ENCODE data around the gene NRXN3. TPM values are rescaled to one million over a fixed set of nuclear protein-coding genes. Genes with fewer than 3 reads are reported as not detected.

Gene NRXN3
- total and polyA plus RNA-seq, 4 donors = 0.07 to 1.2 (median 0.23) TPM

- Histone ChIP-seq H3K36me3 (ENCODE audit: control insufficient read depth in 4 of 4, insufficient read depth in 3 of 4, low read depth in 1 of 4, low read length in 3 of 4) (no peaks in the 10 kb centered on the region), H3K9ac (ENCODE audit: low read depth in 1 of 2, low read length in 2 of 2) (no peak overlapping the region), H3K4me1 (ENCODE audit: control insufficient read depth in 4 of 4, insufficient read depth in 4 of 4, low read length in 3 of 4) (no peaks in the 10 kb centered on the region), H3K27me3 (ENCODE audit: control insufficient read depth in 4 of 4, insufficient read depth in 4 of 4, low read length in 3 of 4) (no peaks in the 10 kb centered on the region), H3K9me3 (ENCODE audit: control insufficient read depth in 4 of 4, low read length in 3 of 4) (peaks cover 0 to 2% (median 0%) of the 10 kb centered on the region in 4 donors), H3K4me3 (ENCODE audit: low read depth in 1 of 3, low read length in 3 of 3) (no peak overlapping the region), H3K27ac (ENCODE audit: low read depth in 1 of 2, low read length in 2 of 2) (no peak overlapping the region)
- TF ChIP-seq YY1 (IDR thresholded peaks at IDR 0.05) (no peak), MAX (IDR thresholded peaks at IDR 0.05) (no peak), FOXA2 (IDR thresholded peaks at IDR 0.05) (no peak), RXRA (IDR thresholded peaks at IDR 0.05) (no peak), HNF4G (IDR thresholded peaks at IDR 0.05) (no peak), FOXA1 (IDR thresholded peaks at IDR 0.05) (no peak), JUND (IDR thresholded peaks at IDR 0.05) (no peak), RAD21 (IDR thresholded peaks at IDR 0.05) (no peak), ZBTB33 (IDR thresholded peaks at IDR 0.05) (no peak), ATF3 (IDR thresholded peaks at IDR 0.05) (no peak), EGR1 (IDR thresholded peaks at IDR 0.05; ENCODE audit: low read depth in 2 of 2) (no peak), HNF4A (conservative IDR thresholded peaks at IDR 0.05) (no peak), GABPA (IDR thresholded peaks at IDR 0.05 in 1 of 2, conservative IDR thresholded peaks at IDR 0.05 in 1 of 2) (no peak), SP1 (IDR thresholded peaks at IDR 0.05) (no peak)
- WGBS = 56% methylated on average over 5 of the region's 5 CpGs
- DNase-seq (ENCODE audit: low spot score) = no peak
Measured at GRCh38 chr14:78798757-78799156, 628.6 kb downstream of the NRXN3 start.

- Histone ChIP-seq H3K36me3 (ENCODE audit: control insufficient read depth in 4 of 4, insufficient read depth in 3 of 4, low read depth in 1 of 4, low read length in 3 of 4) (no peaks in the 10 kb centered on the region), H3K9ac (ENCODE audit: low read depth in 1 of 2, low read length in 2 of 2) (no peak overlapping the region), H3K4me3 (ENCODE audit: low read depth in 1 of 3, low read length in 3 of 3) (no peak overlapping the region), H3K4me1 (ENCODE audit: control insufficient read depth in 4 of 4, insufficient read depth in 4 of 4, low read length in 3 of 4) (no peaks in the 10 kb centered on the region), H3K9me3 (ENCODE audit: control insufficient read depth in 4 of 4, low read length in 3 of 4) (no peaks in the 10 kb centered on the region), H3K27ac (ENCODE audit: low read depth in 1 of 2, low read length in 2 of 2) (no peak overlapping the region), H3K27me3 (ENCODE audit: control insufficient read depth in 4 of 4, insufficient read depth in 4 of 4, low read length in 3 of 4) (peaks cover 0 to 6% (median 0%) of the 10 kb centered on the region in 4 donors)
- no peak for TF ChIP-seq ZBTB33 (IDR thresholded peaks at IDR 0.05)
- WGBS = 31% methylated on average over 3 of the region's 3 CpGs
- no peak for DNase-seq (ENCODE audit: low spot score)
Measured at GRCh38 chr14:78805570-78805969, 635.4 kb downstream of the NRXN3 start.

- H3K9ac ChIP-seq (ENCODE audit: low read depth in 1 of 2, low read length in 2 of 2) = no peak overlapping the region
- no peak for TF ChIP-seq RAD21 (IDR thresholded peaks at IDR 0.05)
- no peak for TF ChIP-seq NR2F2 (IDR thresholded peaks at IDR 0.05)
- TF ChIP-seq TAF1 (conservative IDR thresholded peaks at IDR 0.05) = no peak
- TF ChIP-seq EGR1 (IDR thresholded peaks at IDR 0.05; ENCODE audit: low read depth in 2 of 2) = no peak
- TF ChIP-seq SP1 (IDR thresholded peaks at IDR 0.05) = no peak
- no peak for TF ChIP-seq FOXA2 (IDR thresholded peaks at IDR 0.05)
- no peak for TF ChIP-seq JUND (IDR thresholded peaks at IDR 0.05)
- TF ChIP-seq HNF4A (conservative IDR thresholded peaks at IDR 0.05) = no peak
- TF ChIP-seq CTCF (IDR thresholded peaks at IDR 0.05; ENCODE audit: low read depth, low read length, missing input control) = no peak
- no peak for TF ChIP-seq FOXA1 (IDR thresholded peaks at IDR 0.05)
- TF ChIP-seq YY1 (IDR thresholded peaks at IDR 0.05) = no peak
- TF ChIP-seq REST (IDR thresholded peaks at IDR 0.05) = no peak
- H3K27me3 ChIP-seq (ENCODE audit: control insufficient read depth in 4 of 4, insufficient read depth in 4 of 4, low read length in 3 of 4) = peaks cover 0 to 3% (median 0%) of the 10 kb centered on the region in 4 donors
- H3K36me3 ChIP-seq (ENCODE audit: control insufficient read depth in 4 of 4, insufficient read depth in 3 of 4, low read depth in 1 of 4, low read length in 3 of 4) = no peaks in the 10 kb centered on the region
- H3K9me3 ChIP-seq (ENCODE audit: control insufficient read depth in 4 of 4, low read length in 3 of 4) = no peaks in the 10 kb centered on the region
- WGBS = 75% methylated on average over 3 of the region's 3 CpGs
- H3K4me3 ChIP-seq (ENCODE audit: low read depth in 1 of 3, low read length in 3 of 3) = no peak overlapping the region
- DNase-seq (ENCODE audit: low spot score) = no peak
- H3K27ac ChIP-seq (ENCODE audit: low read depth in 1 of 2, low read length in 2 of 2) = no peak overlapping the region
- H3K4me1 ChIP-seq (ENCODE audit: control insufficient read depth in 4 of 4, insufficient read depth in 4 of 4, low read length in 3 of 4) = no peaks in the 10 kb centered on the region
Measured at GRCh38 chr14:78823035-78823434, 652.9 kb downstream of the NRXN3 start.
